ENCODE results near the gene PLEKHG7.

PLEKHG7 gene

GRCh38 chr12:92707926-92708325, 5.1 kb downstream of the PLEKHG7 start:
- DNase-seq (ENCODE audit: low read depth) = no peak

- DNase-seq (ENCODE audit: low read depth) = no peak
Observed at GRCh38 chr12:92715625-92716024, 12.8 kb downstream of the PLEKHG7 start.

DNA sequence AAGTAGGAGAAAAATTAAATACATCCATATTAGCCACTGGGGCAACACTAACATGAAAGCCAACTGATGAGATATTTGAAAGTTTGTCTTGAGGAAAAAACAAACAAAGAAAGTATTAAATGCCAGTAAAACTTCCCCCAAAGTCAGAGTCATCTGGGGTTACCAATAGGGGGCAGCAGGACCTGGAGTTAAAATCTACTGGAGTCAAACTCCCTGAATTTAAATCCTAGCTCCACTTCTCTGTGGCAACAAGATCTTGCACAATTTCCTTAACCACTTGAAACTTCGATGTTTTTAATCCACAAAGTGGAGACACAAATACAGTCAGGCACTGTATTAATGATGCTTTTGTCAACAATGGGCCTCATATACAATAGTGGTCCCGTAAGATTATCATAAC, 14.4 kb downstream of the PLEKHG7 start:
- DNase-seq (ENCODE audit: low read depth) = no peak

DNA sequence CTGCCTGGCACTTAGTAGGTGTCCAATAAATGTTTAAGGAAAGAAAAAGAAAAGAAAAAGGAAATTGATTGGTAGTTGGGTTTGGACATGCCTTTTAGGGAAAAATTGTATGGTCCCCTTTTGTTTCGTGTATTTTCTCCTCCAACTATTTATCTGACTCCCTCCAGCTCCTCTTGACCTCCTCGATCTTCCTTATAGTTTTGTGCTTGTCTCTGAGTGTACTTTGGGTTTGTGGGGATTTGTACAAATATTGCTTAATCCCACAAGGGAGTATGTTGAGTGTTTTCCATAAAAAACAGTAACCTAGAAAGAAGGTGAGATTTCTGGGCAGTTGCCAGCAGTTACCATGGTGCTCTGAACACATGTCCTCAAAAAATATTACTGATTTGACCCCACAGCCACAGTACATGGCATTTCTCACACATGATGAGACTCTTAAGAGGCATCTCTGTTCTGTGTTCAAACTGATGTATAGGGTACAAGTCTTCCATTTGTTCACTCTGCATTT, 15.7 kb downstream of the PLEKHG7 start:
- DNase-seq (ENCODE audit: low read depth) = no peak

DNA sequence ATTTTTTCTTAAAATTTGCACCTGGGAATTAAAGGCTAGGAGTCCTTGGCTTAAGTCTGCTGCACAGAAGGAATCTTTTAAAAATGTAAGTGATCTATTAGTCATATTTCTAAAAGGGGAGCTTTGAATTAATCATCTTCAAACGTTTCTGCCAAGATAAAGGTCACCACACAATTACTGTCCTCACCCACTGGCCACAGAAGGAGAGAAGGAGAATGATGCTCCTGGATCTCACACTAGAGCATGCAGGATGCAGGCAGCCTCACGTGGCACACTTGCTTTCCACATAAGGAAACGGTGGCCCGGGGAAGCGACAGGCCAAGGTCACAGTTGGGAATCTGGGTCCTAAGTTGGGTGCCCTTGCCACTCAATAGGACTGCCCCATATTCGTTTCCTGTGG, 16.9 kb downstream of the PLEKHG7 start:
- DNase-seq (ENCODE audit: low read depth) = no peak

- no peak for DNase-seq (ENCODE audit: low read depth)
Observed at GRCh38 chr12:92721130-92721529, 18.3 kb downstream of the PLEKHG7 start.

- no peak for DNase-seq (ENCODE audit: low read depth)
Observed at GRCh38 chr12:92721656-92722055, 18.9 kb downstream of the PLEKHG7 start.

GRCh38 chr12:92722897-92723296, 20.1 kb downstream of the PLEKHG7 start:
- no peak for DNase-seq (ENCODE audit: low read depth)

- DNase-seq (ENCODE audit: low read depth) = no peak
Observed at GRCh38 chr12:92726850-92727249, 24.1 kb downstream of the PLEKHG7 start.

DNA sequence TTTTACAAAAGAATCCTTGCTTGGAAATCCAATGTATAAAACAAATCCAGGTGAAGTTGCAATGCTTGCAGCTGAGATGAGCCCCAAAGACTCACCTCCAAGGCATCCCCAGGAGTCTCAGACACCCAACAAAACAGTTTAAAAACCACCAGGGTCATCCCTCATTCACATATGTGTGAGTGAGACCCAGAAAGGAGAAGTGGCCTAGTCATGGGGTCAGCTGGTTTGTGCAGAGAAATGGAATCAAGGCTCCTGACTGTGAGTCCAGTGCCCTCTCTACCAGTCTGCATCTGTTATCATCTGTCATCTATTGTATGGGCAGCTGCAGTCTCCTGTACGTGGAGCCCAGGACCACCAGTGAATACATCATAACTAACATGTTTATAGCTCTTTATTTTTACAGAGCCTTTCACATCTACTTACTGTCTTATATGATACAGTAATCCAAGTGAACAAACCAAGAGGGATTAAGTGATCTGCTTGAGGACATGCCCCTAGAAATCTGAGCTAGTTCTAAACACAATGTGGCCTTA, 27.1 kb downstream of the PLEKHG7 start:
- DNase-seq (ENCODE audit: low read depth) = no peak

DNA sequence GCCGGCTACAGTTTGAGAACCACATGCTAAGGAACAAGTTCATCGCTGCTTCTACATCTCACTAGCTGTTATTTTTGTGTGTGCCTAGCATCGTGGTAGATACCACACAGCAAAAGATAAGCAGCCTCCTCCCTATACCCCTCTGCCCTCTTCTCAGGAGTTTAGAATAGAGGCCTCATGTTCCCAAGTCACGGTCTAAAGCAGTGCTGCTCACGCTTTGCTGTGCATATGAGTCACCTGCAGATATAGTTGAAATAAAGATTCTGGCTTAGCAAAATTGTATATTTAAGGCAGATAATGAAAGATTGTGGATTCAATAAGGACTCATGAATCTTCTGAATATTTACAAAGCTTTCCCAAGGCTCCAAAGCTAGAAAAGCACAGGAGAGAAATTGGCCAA, 28.0 kb downstream of the PLEKHG7 start:
- no peak for DNase-seq (ENCODE audit: low read depth)

DNA sequence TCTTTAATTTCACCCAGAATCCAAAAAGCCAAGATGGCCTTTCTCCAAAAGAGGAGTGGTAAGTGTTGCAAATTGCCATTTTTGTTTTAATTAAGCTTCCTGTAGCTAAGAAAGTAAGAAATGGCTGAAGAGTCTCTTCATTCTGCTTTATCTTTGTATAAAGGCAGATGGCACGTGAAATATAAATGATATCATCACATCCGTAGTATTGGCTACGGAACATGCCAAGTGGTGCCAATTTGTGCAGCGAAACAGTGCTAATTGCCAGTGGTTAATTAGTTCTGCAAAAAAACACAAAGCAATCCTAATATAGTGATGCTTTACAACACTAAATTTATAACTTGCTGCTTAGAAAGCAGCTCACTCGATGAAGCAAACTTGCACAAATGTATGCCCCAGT, 29.4 kb downstream of the PLEKHG7 start:
- DNase-seq (ENCODE audit: low read depth) = no peak

GRCh38 chr12:92732716-92733115, 29.9 kb downstream of the PLEKHG7 start:
- no peak for DNase-seq (ENCODE audit: low read depth)

DNA sequence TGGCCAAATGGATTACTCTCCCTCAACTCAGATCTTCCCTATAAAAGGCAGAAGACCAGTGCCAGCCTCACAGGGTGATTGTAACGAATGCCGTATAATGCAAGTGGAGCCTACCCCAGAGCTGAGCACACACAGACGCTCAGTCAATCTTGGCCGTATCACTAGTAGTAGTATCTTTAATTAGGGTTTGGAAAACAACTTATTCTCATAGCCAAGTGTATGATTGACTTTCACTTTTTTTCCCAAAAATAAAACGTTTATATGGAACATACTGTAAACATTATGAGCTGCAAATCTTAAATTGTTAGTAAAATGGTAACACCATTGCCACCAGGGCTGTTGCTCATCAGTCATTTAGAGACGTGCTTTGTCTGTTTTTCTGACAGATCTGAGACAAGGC, 30.4 kb downstream of the PLEKHG7 start:
- no peak for DNase-seq (ENCODE audit: low read depth)

DNA sequence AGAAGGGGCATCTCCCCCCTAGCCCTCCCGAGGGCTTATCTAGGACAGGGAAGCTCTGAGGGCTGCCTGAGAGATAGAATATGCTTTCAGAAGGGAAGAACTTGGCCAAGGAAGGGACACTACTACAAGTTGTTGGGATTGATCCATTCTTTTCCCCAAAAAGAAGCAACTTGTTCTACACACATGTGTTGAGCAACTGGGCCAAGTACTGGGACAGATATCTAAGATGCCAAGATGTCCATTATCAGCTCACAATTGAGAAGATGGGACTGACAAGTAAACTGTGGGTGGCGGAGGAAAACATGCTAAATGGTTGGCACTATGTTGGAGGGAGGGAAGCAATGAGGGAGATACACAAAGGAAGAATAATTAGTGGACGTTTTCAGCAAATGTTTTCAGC, 30.9 kb downstream of the PLEKHG7 start:
- DNase-seq (ENCODE audit: low read depth) = no peak

DNA sequence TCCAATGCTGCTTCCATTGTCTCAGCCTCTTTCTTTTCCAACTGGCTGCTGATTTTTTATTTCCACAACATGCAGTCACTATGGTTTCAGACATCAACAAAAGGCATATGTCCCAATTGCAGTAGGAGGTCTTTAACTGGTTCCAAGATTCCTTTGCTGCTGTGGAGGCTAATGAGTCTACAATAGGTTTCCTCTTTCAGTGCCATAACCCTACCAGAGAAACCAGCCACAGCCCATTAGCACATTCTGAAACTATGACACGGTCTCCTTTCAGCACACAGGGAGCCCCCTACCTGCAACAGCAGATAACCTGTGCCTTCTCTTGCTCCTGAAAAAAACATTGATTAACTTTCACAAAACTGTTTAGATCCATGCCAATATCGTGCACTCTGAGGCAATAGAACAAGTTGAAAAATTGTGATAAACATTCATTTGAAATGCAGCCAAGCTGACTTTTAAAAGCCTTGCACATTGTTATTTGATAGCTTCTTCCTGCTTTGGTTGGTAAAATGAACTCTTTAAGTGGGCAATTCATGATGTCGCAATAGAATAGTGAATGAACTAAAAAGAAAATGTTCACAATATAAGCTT, 32.4 kb downstream of the PLEKHG7 start:
- no peak for DNase-seq (ENCODE audit: low read depth)

- DNase-seq (ENCODE audit: low read depth) = no peak
Observed at GRCh38 chr12:92736605-92737004, 33.8 kb downstream of the PLEKHG7 start.

GRCh38 chr12:92737855-92738850, 35.4 kb downstream of the PLEKHG7 start:
- no peak for DNase-seq (ENCODE audit: low read depth)

DNA sequence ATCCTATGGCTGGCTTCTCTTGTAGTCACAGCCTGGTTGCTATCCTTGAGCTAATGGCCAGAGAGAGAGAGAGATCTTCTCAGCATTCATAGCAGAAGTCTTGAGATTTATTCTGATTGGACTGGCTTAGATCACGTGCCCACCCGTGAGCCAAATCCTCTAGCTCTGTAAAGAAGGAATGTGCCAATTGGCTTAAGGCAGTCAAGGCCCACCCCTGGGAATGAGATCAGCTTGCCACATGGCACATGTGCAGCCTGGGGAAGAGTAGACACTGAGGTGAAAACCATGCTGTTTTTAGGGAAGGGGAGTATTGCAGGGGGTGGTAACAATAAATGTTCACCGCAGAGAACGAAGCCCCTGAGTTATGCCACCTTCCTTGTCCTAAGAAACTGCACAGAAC, 36.3 kb downstream of the PLEKHG7 start:
- DNase-seq (ENCODE audit: low read depth) = no peak

- no peak for DNase-seq (ENCODE audit: low read depth)
Observed at GRCh38 chr12:92740411-92740810, 37.6 kb downstream of the PLEKHG7 start.

- DNase-seq (ENCODE audit: low read depth) = no peak
Observed at GRCh38 chr12:92743026-92743425, 40.2 kb downstream of the PLEKHG7 start.

GRCh38 chr12:92745856-92746550, 43.2 kb downstream of the PLEKHG7 start:
- no peak for DNase-seq (ENCODE audit: low read depth)

All from T follicular helper cell (primary cell).